ENCODE results near the gene CDR2L.
A peak's percentile ranks its signal among the peaks of the same experiment; 100 is the strongest.
"Not testable (repeated sequence)": the region's sequence is repeated elsewhere in the genome, so short reads cannot be mapped to it uniquely, and the experiment has no call there.

Gene CDR2L

DNA sequence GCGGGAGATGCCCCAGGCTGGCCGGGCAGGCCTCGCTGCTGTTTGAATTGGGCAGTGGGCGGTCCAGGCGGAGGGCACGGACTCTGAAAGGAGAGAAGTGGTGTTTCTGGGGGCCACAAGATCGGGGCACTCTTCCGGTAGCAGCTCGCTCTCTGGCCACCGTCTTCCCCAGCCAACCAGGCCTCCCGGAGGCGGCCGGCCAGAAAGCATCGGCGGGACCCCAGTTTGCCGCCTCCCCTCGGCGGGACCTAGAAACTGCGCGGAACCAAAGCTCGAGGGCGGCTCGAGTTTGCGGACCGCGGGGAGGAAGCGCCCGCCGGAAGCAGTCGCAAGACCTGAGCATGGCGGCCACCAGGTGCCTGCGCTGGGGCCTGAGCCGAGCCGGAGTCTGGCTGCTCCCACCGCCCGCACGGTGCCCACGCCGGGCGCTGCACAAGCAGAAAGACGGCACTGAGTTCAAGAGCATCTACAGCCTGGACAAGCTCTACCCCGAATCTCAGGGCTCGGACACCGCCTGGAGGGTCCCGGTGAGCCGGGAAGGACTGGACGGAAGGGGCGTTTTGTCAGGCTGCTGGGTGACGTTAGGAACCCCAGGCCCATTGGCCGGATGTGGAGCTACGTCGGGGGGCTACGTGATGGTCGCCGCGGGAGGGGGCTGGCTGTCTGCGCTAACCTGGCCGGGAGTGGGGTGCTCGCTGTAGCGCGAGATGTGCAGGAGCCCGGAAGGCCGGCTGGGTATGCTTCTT is 25.1 kb downstream of the CDR2L start, which contains the start of gene MRPL58:
MRPL58 (plus strand) TSS at position 325 of the 746 bp plus-strand sequence; CDS start at position 342, 17 bp downstream.
- peak; percentile 85 for DNase-seq

DNA sequence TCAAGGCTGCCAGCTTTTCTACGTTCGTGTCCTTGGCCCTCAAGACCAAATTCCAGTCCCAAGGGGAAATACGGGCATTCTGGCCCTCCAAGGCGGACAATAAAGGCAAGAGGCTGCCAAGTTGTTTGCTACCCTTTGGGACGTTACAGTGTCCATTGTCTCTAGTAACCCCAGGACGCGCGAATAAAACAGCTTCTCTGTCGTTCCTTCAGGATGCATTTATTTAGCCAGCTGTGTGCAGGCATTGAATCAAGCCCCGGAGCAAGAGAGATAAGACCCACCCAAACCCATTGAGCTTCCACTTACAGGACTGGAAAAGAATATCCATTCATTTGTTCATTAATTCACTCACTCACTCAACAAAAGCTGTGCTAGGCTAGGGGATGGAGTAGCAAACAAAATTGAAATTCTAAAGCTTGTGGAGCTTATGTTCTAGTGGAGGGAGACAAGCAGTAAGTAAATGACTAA is 25.7 kb downstream of the CDR2L start:
- no peak for DNase-seq

DNA sequence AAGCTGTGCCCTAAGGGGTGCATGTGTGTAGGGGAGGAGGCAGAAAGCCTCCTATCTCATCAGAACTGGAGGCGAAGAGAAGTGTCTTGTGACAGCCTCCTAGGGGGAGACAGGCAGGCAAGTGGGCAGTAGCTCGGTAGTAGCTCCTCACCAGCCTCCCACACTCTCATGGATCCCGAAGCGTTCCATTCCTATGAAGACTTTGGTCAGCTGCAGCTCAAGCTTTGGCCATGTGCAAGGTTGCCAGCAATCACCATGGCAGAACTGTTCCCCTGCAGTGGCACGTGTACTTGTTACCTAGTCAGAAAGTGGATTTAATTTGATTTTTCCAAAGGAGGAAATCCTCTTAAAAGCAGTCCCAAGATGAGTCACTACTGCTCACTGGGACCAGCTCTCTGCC is 31.7 kb downstream of the CDR2L start:
- DNase-seq: no peak

DNA sequence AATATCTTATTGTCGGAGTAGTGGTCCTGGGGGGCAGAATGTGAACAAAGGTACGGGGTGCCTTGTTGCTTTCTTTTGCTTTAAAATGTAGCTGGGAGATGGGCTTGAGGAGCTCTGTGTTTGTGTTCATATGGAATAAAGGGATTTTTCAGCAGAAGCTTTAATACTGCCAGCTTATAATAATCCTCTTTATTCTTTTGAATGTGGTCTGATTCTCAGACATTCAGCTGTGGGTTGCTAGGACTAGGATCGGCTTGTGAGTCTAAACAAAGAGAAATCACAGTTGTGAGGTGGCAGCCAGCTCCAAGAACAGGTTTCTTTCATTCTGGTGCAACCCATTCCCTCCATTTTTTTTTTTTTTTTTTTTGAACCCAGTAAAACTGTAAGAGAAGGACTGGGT is 32.3 kb downstream of the CDR2L start:
- no peak for DNase-seq

DNA sequence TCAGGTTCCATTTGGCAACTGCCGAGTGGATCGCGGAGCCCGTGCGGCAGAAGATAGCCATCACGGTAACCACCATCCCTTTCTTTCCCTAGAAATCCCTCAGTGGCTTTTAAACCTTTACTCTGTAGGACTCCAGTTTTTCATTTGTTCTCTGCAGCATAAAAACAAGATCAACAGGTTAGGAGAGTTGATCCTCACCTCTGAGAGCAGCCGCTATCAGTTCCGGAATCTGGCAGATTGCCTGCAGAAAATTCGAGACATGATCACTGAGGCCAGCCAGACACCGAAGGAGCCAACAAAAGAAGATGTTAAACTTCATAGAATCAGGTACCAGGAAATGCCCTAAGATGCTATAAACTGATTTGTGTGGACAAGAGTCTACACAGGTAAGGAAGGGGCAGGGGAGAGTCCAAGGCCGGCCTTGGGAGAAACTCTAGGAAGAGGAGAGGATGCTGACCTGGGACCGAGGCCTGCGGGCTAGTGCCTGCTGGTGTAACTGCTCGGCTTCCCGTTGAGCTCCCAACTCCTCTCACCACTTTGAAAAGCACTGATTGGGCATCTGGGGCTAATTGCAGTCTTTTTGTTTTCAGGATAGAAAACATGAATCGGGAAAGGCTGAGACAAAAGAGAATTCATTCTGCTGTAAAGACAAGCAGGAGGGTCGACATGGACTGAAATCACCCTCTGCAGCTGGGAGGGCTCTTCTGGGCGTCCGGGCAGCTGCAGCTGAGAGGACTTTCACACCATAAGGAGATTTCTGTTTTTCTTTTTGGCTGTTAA is 33.1 kb downstream of the CDR2L start:
- no peak for DNase-seq

DNA sequence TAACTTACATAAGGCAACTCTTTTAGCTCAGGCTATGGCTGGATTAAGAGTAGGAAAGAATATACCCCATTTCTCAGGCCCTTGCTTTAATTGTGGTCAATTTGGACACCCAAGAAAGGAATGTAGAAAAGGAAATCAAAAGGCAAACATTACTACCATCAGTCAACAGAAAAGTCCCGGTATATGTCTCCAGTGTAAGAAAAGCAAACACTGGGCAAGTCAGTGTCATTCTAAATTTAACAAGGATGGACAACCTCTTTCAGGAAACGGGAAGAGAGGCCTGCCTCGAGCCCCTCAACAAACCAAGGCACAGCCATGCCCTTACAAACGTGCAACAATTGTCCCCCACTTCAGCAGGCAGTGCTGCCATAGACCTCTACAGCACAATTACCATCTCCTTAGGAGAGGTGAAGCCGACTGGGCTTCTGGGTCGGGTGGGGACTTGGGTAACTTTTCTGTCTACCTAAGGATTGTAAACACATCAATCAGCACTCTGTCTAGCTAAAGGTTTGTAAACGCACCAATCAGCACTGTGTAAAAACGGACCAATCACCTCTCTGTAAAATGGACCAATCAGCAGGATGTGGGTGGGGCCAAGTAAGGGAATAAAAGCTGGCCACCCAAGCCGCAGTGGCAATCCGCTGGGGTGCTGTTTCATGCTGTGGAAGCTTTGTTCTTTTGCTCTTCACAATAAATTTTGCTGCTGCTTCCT is 37.4 kb downstream of the CDR2L start:
- DNase-seq: peak; percentile 53

DNA sequence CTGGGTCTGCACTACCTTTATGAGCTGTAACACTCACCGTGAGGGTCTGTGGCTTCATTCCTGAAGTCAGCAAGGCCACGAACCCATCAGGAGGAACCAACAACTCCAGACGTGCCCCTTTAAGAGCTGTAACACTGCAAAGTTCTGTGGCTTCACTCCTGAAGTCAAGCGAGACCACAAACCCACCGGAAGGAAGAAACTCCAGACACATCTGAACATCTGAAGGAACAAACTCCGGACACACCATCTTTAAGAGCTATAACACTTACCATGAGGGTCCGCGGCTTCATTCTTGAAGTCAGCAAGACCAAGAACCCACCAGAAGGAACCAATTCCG is 37.9 kb downstream of the CDR2L start:
- DNase-seq: not testable (repeated sequence)

DNA sequence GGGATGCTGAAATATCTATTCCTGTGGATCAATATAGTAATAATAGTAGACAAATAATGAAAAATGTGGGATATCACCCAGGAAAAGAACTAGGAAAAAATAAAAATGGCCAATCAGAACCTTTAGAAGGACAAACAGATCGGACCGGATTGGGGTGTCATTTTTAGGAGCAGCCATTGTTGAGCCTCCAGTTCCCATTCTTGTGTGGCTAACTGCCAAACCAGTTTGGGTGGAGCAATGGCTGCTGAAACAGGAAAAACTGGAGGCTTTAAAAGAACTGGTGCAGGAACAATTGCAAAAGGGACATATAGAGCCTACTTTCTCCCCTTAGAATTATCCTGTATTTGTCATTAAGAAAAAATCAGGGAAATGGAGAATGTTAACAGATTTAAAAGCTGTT is 39.2 kb downstream of the CDR2L start:
- DNase-seq: not testable (repeated sequence)

DNA sequence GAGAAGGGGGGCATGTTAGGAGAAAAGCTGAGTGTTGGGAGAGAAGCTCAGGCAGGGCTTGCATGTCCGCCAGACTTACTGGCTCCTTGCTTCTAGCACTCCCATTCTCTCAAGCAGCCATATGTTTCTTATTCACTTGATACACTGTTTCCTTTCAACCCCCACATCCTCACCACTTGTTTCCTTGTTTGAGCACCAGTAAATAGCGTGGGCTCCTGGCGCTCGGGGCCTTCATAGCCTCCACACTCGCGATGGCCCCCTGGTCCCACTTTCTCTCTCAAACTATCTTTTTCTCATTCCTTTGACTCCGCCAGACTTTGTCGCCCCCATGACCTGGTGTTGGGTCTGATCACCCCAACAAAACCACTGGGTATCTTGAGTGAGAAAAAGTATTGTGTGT is 42.7 kb downstream of the CDR2L start:
- no peak for DNase-seq

DNA sequence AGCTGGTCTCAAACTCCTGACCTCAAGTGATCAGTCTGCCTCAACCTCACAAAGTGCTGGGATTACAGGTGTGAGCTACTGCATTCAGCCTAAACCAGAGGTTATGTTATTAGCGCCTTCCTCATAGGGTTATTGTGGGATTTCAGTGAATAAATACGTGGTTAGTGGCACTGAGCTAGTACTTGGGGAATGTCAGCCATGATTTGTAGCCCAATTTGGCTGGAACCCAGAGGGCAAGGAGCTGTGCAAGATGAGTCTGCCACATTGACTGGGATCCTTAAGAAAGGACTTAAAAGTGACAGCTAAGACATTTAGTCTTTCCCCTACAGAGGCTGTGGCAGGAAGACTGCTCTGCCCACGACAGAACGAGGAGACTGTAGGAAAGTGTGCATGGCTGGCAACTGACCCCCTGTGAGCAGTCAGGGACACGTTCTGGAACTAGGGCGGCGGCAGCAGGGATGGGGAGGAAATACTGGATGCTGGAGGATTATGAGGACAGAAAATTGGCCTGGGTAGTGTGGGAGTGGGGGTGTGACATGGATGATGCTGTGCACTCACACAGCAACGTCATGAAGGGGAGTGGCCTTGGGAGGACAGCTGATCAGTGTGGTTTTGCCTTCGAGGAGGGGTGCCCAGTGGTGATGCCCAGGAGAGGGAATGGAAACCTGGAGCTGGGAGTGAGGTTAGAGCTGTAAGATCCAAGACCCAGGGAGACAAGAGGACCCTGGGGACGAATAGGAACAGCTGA is 44.7 kb downstream of the CDR2L start:
- peak; percentile 74 for DNase-seq

DNA sequence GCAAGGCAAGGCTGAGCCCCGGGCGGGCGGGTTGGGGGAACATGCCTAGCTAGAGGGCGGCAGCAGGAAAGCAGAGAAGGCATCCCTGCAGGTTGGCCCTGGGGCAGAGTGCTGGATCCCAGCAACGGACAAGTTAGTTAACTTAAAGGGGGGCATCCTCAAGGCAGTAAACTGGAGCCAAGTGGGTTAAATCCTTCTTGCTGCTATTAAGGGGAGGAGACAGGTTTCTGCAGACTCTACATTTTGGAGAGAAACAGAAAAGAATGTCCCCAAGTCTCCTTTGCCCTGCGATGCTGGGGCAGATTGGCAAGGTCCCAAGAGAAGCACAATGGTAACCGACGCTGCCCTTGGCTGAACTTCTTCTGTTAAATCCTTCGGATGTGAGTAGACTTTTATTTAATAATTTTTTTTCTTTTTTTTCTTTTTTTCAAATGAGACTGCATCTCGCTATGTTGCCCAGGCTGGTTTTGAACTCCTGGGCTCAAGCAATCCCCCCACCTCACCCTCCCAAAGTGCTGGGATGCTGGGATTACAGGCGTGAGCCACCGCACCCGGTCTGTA is 45.4 kb downstream of the CDR2L start:
- peak; percentile 31 for DNase-seq

DNA sequence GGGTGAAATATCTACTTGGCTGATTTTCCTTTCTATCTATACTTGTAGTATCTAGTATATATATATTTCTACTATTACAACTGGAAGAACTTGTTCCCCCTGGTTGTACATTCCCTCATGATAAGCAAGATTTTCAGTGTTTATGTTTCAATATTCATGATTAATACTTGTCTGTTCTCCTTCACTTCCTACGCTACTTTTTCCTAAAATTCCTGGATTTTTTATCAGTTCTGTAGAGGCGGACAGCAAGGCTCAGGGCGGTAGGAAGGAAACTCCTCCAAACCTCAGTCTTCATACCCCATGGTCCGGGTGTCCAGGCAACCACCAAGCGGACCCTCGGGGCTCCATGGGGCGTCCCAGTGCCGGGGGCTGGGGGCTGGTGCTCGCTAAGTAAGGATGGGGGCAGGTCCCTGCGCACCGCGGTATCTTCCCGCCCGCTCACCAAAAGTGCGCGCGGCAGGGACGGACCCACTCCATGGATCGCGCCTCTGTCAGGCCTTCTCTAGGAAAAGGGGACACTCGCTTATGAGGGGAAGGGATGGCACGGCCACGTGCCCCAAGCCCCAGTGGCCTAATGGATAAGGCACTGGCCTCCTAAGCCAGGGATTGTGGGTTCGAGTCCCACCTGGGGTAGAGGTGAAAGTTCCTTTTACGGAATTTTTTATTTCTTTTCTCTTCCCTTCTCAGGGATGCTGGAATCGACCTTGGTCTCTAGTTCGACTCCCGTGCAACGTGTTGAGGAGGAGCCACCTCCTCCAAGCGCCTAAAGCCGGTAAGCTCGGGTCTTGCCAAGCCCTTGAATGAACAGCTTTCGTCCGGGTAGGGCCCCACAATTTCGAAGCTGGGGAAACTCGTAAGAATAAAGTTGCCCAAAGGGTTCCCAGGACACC is 46.2 kb downstream of the CDR2L start:
- peak; percentile 91 for DNase-seq

DNA sequence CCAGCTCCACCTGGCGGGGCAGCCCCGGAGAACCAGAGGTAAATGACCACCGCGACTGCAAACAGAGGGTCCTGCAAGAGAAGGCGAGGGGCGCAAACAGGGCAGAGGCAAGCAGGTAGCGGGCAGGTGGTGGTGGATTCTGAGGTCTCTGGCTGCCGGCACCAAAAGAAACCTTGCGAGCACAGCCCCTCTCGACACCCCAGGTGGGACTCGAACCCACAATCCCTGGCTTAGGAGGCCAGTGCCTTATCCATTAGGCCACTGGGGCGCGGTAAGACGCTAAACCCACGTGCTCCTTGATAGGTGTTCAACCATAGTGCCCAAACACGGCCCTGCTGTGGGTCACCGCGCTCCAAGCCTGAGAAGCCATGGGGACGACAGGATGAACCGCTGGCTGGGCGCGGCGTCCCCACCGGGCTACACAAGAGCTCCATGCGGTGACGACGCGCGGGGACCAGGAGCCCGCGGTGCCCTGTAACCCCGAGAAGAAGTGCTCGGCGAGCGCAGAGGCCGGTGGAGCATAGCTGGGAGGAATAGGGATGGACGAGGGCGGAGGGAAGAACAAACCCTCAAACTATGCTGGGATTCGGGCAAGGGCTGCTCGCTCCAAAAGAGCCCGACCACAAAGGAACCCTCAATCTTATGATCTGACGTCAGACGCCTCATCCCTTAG is 46.9 kb downstream of the CDR2L start:
- DNase-seq: peak; percentile 88

DNA sequence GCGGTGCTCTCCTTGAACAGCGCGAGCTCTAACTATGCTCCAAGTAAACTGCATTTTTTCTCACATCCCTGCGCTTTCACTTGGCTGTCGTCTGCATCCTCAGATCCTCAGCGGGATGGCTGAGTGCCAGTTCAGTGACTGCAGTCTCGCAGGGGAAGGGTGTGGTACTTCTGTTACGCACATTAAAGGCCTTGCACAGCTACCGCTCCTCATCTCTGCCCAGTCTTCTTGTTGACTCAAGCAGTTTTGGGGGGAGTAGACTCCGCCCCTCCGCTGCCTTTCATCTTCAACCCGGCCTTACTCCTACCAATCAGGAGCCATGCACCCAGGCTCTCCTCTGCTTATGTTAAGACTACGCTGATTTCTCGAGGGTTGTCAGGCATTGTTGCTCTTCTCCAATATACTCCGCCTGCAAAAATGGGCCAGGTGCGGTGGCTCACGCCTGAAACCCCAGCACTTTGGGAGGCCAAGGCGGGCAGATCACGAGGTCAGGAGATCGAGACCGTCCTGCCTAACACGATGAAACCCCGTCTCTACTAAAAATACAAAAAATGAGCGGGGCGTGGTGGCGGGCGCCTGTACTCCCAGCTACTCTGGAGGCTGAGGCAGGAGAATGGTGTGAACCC is 49.3 kb downstream of the CDR2L start:
- peak; percentile 95 for DNase-seq

DNA sequence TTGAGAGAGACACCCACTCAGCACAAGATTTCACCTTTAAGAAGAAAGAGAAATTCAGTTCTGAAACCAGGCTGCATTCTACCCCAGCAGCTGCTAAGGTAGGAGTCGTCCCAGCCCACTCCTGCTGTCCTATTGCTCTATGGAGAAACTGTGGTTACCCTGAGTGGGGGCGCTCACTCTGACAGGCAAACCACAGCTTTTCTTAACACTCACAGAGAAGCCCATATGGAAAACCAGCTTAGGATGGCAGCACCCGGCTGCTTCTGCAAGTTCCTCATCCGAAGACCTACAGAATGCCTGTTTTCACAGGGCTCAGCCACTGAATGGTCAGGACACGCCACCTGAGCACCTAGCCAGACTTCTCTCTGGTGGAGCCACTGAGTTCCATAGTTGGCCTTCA is 51.8 kb downstream of the CDR2L start:
- DNase-seq: no peak

DNA sequence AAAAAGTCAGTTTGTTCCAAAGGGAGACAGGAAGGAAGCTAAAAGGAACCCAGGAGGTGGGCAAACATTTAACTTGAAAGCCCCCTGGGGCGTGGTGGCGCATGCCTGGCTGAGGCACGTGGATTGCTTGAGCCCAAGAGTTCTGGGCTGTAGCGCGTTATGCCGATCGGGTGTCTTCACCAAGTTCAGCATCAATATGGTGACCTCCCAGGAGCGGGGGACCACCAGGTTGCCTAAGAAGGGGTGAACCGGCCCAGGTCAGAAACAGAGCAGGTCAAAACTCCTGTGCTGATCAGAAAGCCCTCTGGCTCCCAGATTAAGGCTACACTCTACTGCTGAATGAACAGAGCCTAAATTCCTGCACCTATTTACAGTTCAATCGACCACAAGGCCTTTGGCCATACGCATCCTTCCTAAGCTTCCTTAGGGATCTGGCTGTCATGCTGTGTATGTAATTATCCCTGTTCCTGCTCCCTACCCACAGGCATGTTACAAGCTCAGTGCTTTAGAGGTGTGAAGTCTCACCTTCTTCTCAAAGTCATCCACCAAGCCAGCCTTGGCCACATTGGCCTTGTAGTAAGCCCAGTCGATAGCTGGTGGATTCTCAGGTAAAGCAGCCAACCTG is 54.3 kb downstream of the CDR2L start:
- no peak for DNase-seq

DNA sequence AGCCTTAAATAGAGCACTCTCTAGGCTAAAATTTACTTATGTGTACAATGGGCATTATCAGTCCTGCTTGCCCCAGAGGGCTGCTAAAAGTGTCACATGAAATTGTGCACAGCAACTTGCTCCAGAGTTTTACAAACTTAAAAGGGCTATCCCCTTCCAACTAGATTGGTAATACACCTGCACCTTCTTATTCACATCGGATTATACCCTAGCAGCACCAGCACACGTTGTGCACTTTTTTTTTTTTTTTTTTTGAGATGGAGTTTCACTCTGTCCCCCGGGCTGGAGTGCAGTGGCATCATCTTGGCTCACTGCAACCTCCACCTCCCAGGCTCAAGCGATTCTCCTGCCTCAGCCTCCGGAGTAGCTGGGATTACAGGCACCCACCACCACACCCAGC is 56.4 kb downstream of the CDR2L start:
- DNase-seq: not testable (repeated sequence)

DNA sequence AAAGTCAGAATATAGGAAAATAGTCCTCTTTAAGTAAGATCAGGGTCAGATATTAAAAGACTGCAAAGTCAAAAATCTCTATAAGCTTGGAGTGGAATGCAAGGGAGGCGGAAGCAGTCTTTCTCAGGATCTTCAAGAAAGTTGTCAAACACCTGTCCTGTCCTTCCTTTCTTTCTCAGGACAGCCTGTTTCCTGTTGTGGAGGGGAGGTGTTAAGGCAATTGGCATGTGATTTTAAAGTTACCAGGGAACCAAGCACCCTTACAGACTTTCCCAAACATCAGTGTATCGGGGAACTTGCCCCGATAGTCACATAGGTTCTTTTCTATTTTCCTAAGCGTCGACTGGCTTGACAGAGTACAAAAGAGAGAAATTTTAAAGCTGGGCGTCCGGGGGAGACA is 57.3 kb downstream of the CDR2L start:
- DNase-seq: no peak

DNA sequence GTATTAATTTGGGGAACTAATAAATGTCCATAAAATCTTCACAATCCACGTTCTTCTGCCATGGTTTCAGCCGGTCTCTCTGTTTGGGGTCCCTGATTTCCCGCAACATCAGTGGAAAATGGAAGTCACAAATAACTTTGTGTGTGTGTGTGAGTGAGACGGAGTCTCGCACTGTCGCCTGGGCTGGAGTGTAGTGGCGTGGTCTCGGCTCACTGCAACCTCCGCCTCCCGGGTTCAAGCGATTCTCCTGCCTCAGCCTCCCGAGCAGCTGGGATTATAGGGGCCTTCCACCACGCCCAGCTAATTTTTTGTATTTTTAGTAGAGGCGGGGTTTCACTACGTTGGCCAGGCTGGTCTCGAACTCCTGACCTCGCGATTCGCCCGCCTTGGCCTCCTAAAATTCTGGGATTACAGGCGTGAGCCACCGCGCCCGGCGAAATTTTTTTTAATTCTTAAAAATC is 58.5 kb downstream of the CDR2L start:
- DNase-seq: not testable (repeated sequence)
